ENCODE results near the gene CD180.
"Not testable (repeated sequence)": the region's sequence is repeated elsewhere in the genome, so short reads cannot be mapped to it uniquely, and the experiment has no call there.

The CD180 gene

DNA sequence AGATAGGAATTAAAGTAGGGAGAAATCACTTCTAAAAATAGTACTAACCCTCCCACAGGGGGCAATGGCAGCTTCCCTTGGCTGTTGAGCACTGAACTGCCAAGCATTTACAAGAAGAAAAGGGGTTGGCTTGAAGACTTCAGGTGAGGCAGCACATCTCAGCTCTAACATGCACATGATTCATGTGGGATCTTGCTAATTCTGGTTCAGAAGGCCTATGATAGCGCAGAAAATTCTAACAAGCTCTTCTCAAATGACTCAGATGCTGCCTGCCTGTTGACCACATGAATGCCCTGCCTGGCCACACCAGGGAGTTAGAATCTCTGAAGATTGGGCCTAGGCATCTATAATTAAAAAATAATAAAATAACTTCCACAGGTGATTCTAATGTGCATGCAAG, 22.6 kb downstream of the CD180 start:
- Histone ChIP-seq H3K9ac (no peak overlapping the region), H3K27me3 (ENCODE audit: control insufficient read depth, insufficient read depth, low read length) (no peaks in the 10 kb centered on the region), H2AFZ (no peak overlapping the region), H3K4me3 (ENCODE audit: low read depth, low read length) (no peak overlapping the region), H3K36me3 (ENCODE audit: control insufficient read depth, insufficient read depth, low read length) (no peaks in the 10 kb centered on the region), H3K27ac (no peak overlapping the region), H3K9me3 (ENCODE audit: control insufficient read depth, low read length) (no peaks in the 10 kb centered on the region), H3K79me2 (no peaks in the 10 kb centered on the region), H3K4me2 (ENCODE audit: low read length) (no peak overlapping the region), H3K4me1 (no peaks in the 10 kb centered on the region)
- TF ChIP-seq, protein P1, sequence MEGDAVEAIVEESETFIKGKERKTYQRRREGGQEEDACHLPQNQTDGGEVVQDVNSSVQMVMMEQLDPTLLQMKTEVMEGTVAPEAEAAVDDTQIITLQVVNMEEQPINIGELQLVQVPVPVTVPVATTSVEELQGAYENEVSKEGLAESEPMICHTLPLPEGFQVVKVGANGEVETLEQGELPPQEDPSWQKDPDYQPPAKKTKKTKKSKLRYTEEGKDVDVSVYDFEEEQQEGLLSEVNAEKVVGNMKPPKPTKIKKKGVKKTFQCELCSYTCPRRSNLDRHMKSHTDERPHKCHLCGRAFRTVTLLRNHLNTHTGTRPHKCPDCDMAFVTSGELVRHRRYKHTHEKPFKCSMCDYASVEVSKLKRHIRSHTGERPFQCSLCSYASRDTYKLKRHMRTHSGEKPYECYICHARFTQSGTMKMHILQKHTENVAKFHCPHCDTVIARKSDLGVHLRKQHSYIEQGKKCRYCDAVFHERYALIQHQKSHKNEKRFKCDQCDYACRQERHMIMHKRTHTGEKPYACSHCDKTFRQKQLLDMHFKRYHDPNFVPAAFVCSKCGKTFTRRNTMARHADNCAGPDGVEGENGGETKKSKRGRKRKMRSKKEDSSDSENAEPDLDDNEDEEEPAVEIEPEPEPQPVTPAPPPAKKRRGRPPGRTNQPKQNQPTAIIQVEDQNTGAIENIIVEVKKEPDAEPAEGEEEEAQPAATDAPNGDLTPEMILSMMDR (IDR thresholded peaks at IDR 0.05): no peak

DNA sequence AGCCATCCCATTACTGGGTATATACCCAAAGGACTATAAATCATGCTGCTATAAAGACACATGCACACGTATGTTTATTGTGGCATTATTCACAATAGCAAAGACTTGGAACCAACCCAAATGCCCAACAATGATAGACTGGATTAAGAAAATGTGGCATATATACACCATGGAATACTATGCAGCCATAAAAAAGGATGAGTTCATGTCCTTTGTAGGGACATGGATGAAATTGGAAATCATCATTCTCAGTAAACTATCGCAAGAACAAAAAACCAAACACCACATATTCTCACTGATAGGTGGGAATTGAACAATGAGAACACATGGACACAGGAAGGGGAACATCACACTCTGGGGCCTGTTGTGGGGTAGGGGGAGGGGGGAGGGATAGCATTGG, 23.2 kb downstream of the CD180 start:
- not testable (repeated sequence) for H3K79me2 ChIP-seq; H3K9ac ChIP-seq; H2AFZ ChIP-seq; H3K27me3 ChIP-seq (ENCODE audit: control insufficient read depth, insufficient read depth, low read length); H3K4me2 ChIP-seq (ENCODE audit: low read length); H3K36me3 ChIP-seq (ENCODE audit: control insufficient read depth, insufficient read depth, low read length); H3K4me1 ChIP-seq; H3K4me3 ChIP-seq (ENCODE audit: low read depth, low read length); H3K9me3 ChIP-seq (ENCODE audit: control insufficient read depth, low read length); H3K27ac ChIP-seq

DNA sequence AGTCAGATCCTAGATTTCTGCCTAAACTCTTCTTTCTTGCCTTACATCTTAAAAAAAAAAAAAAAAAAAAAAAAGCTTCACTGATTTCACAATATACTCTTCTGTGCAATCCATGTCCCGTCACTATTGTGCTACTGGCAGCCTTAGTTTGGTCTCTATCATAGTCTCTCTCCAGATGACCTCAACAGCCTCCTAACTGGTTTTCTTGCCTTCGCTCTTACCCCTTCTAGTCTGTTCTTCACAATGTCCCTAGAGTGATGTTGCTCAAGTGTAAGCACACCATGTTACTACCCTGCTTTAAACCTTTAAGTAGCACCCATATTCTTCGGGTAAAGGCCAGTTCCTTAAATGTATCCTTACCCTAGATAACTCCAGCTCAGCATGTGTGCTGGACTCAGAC, 25.8 kb downstream of the CD180 start:
- Histone ChIP-seq H3K4me3 (ENCODE audit: low read depth, low read length) (no peak overlapping the region), H3K36me3 (ENCODE audit: control insufficient read depth, insufficient read depth, low read length) (no peaks in the 10 kb centered on the region), H3K4me2 (ENCODE audit: low read length) (no peak overlapping the region), H2AFZ (no peak overlapping the region), H3K9me3 (ENCODE audit: control insufficient read depth, low read length) (no peaks in the 10 kb centered on the region), H3K9ac (no peak overlapping the region), H3K79me2 (no peaks in the 10 kb centered on the region), H3K27ac (no peak overlapping the region), H3K27me3 (ENCODE audit: control insufficient read depth, insufficient read depth, low read length) (no peaks in the 10 kb centered on the region), H3K4me1 (no peaks in the 10 kb centered on the region)
- TF ChIP-seq, protein P1 (IDR thresholded peaks at IDR 0.05): no peak

DNA sequence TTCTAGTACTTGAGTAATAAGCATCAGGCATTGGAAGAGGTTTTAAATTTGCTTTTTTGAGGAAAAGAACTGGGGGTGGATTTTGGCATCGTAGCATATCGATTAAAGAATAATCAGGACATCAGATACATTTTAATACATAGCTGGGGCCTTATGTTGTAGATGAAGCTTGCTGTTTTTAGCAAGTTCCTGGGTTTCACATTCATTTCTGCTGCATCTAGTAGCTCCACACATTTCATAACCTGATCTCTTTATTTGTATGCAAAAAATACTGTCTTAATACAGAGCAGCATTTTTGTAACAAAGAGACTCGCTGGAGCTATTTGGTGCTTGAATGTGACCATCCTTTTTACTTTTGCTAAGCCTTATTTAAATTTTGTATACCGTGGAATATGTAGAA, 28.5 kb downstream of the CD180 start:
- TF ChIP-seq, protein P1 (IDR thresholded peaks at IDR 0.05): no peak

DNA sequence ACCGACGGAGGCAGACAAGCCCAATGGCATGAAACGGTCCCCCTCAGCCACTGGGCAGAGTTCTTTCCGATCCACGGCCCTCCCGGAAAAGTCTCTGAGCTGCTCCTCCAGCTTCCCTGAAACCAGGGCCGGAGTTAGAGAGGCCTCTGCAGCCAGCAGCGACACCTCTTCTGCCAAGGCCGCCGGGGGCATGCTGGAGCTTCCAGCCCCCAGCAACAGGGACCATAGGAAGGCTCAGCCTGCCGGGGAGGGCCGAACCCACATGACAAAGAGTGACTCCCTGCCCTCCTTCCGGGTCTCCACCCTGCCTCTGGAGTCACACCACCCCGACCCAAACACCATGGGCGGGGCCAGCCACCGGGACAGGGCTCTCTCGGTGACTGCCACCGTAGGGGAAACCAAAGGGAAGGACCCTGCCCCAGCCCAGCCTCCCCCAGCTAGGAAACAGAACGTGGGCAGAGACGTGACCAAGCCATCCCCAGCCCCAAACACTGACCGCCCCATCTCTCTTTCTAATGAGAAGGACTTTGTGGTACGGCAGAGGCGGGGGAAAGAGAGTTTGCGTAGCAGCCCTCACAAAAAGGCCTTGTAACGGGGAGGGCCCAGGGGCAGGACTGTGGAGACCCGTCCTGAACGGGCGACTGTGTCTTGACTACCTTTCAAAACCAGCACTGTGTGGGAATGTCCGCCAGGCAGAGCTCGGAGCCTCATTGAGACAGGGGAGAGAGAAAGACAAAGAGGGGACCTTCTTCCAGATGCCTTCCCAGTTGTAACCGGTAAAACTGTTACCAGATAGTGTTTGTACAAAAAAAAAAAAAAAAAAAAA, 29.9 kb downstream of the CD180 start:
- Histone ChIP-seq H3K27me3 (ENCODE audit: control insufficient read depth, insufficient read depth, low read length) (no peaks in the 10 kb centered on the region), H3K79me2 (no peaks in the 10 kb centered on the region), H3K9me3 (ENCODE audit: control insufficient read depth, low read length) (no peaks in the 10 kb centered on the region), H3K27ac (peak overlapping the region; percentile 29), H3K4me3 (ENCODE audit: low read depth, low read length) (no peak overlapping the region), H3K4me1 (no peaks in the 10 kb centered on the region), H3K4me2 (ENCODE audit: low read length) (no peak overlapping the region), H3K36me3 (ENCODE audit: control insufficient read depth, insufficient read depth, low read length) (no peaks in the 10 kb centered on the region), H3K9ac (no peak overlapping the region), H2AFZ (no peak overlapping the region)
- TF ChIP-seq, protein P1 (IDR thresholded peaks at IDR 0.05): no peak

More for the DNA sequence above, 28.5 kb downstream of the CD180 start:
- H3K4me1 ChIP-seq: no peaks in the 10 kb centered on the region
- no peak overlapping the region for H3K4me2 ChIP-seq (ENCODE audit: low read length)
- no peaks in the 10 kb centered on the region for H3K9me3 ChIP-seq (ENCODE audit: control insufficient read depth, low read length)
- H3K36me3 ChIP-seq (ENCODE audit: control insufficient read depth, insufficient read depth, low read length): no peaks in the 10 kb centered on the region
- H3K27me3 ChIP-seq (ENCODE audit: control insufficient read depth, insufficient read depth, low read length): no peaks in the 10 kb centered on the region
- H2AFZ ChIP-seq: no peak overlapping the region
- no peak overlapping the region for H3K9ac ChIP-seq
- H3K4me3 ChIP-seq (ENCODE audit: low read depth, low read length): no peak overlapping the region
- no peak overlapping the region for H3K27ac ChIP-seq
- no peaks in the 10 kb centered on the region for H3K79me2 ChIP-seq

Data from parathyroid adenoma (tissue), 2 donors.